Measurements from ENCODE around the gene TNNT3. TPM values are rescaled to one million over a fixed set of nuclear protein-coding genes. Genes with fewer than 3 reads are reported as not detected.

The TNNT3 gene
- total RNA-seq, 4 donors from 2014 or later, result 3.2 to 60.6 (median 29.3) TPM; not detected in 1

GRCh38 chr11:1934335-1935155 lies 15.0 kb downstream of the TNNT3 start:
- peak in 1 of 2 donors; percentile 12 for DNase-seq

GRCh38 chr11:1935156-1936071 lies 15.9 kb downstream of the TNNT3 start:
- DNase-seq, result peak in 1 of 2 donors; percentile 14
- Histone ChIP-seq H3K4me3 (no peak overlapping the region), H3K27ac (no peak overlapping the region), H3K27me3 (no peaks in the 10 kb centered on the region), H3K36me3 (no peaks in the 10 kb centered on the region), H3K9me3 (no peaks in the 10 kb centered on the region), H3K4me1 (peaks cover 0 to 9% of the 10 kb centered on the region in 2 donors)
- intact Hi-C loops (cut with DNase I; ENCODE audit: low total_unique reads), result no loop called here
- no peak for TF ChIP-seq POLR2A (IDR thresholded peaks at IDR 0.05)
- no peak for TF ChIP-seq CTCF (IDR thresholded peaks at IDR 0.05)

More at GRCh38 chr11:1934335-1935155, 15.0 kb downstream of the TNNT3 start:
- Histone ChIP-seq H3K9me3 (no peaks in the 10 kb centered on the region), H3K27ac (no peak overlapping the region), H3K4me3 (no peak overlapping the region), H3K36me3 (no peaks in the 10 kb centered on the region), H3K4me1 (peaks cover 0 to 9% of the 10 kb centered on the region in 2 donors), H3K27me3 (no peaks in the 10 kb centered on the region)
- intact Hi-C loops (cut with DNase I; ENCODE audit: low total_unique reads), result no loop called here
- TF ChIP-seq CTCF (IDR thresholded peaks at IDR 0.05) (no peak), POLR2A (IDR thresholded peaks at IDR 0.05) (no peak)

- peaks cover 0 to 9% of the 10 kb centered on the region in 2 donors for H3K4me1 ChIP-seq
- H3K27me3 ChIP-seq, result no peaks in the 10 kb centered on the region
- DNase-seq, result peak in 1 of 2 donors; percentile 13
- H3K36me3 ChIP-seq, result no peaks in the 10 kb centered on the region
- H3K27ac ChIP-seq, result no peak overlapping the region
- intact Hi-C loops (cut with DNase I; ENCODE audit: low total_unique reads), result no loop called here
- no peaks in the 10 kb centered on the region for H3K9me3 ChIP-seq
- no peak for TF ChIP-seq POLR2A (IDR thresholded peaks at IDR 0.05)
- TF ChIP-seq CTCF (IDR thresholded peaks at IDR 0.05), result no peak
- H3K4me3 ChIP-seq, result no peak overlapping the region
Observed at GRCh38 chr11:1936072-1936780, 16.7 kb downstream of the TNNT3 start.

GRCh38 chr11:1936781-1937615 lies 17.5 kb downstream of the TNNT3 start:
- DNase-seq, result peak in 1 of 2 donors; percentile 13
- no peak overlapping the region for H3K27ac ChIP-seq
- H3K27me3 ChIP-seq, result no peaks in the 10 kb centered on the region
- H3K4me1 ChIP-seq, result peaks cover 0 to 6% of the 10 kb centered on the region in 2 donors
- TF ChIP-seq CTCF (IDR thresholded peaks at IDR 0.05) (no peak), POLR2A (IDR thresholded peaks at IDR 0.05) (no peak)
- no peaks in the 10 kb centered on the region for H3K9me3 ChIP-seq
- intact Hi-C loops (cut with DNase I; ENCODE audit: low total_unique reads), result no loop called here
- H3K4me3 ChIP-seq, result no peak overlapping the region
- no peaks in the 10 kb centered on the region for H3K36me3 ChIP-seq

Measured in uterus (tissue), 4 donors.